H54 (cell line): Measurements from ENCODE around the gene EXOC7.

Experiments
- DNase-seq: peaks from one replicate; pipeline ENCODE4 v3.0.0; 2011; ENCODE audit warnings: low spot score, mixed read lengths; ENCODE audit not compliant: insufficient read length
- FAIRE-seq: peaks from 3 replicates; lab custom pipeline; 2011; peaks lifted over from hg19 to GRCh38; lab: Jason Lieb, UNC
- POLR2A ChIP-seq: IDR thresholded peaks from 2 replicates; pipeline ENCODE4 v1.6.1; 2011; ENCODE audit warnings: low read depth, mild to moderate bottlenecking, low read length

EXOC7 gene, protein sequence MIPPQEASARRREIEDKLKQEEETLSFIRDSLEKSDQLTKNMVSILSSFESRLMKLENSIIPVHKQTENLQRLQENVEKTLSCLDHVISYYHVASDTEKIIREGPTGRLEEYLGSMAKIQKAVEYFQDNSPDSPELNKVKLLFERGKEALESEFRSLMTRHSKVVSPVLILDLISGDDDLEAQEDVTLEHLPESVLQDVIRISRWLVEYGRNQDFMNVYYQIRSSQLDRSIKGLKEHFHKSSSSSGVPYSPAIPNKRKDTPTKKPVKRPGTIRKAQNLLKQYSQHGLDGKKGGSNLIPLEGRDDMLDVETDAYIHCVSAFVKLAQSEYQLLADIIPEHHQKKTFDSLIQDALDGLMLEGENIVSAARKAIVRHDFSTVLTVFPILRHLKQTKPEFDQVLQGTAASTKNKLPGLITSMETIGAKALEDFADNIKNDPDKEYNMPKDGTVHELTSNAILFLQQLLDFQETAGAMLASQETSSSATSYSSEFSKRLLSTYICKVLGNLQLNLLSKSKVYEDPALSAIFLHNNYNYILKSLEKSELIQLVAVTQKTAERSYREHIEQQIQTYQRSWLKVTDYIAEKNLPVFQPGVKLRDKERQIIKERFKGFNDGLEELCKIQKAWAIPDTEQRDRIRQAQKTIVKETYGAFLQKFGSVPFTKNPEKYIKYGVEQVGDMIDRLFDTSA

DNA sequence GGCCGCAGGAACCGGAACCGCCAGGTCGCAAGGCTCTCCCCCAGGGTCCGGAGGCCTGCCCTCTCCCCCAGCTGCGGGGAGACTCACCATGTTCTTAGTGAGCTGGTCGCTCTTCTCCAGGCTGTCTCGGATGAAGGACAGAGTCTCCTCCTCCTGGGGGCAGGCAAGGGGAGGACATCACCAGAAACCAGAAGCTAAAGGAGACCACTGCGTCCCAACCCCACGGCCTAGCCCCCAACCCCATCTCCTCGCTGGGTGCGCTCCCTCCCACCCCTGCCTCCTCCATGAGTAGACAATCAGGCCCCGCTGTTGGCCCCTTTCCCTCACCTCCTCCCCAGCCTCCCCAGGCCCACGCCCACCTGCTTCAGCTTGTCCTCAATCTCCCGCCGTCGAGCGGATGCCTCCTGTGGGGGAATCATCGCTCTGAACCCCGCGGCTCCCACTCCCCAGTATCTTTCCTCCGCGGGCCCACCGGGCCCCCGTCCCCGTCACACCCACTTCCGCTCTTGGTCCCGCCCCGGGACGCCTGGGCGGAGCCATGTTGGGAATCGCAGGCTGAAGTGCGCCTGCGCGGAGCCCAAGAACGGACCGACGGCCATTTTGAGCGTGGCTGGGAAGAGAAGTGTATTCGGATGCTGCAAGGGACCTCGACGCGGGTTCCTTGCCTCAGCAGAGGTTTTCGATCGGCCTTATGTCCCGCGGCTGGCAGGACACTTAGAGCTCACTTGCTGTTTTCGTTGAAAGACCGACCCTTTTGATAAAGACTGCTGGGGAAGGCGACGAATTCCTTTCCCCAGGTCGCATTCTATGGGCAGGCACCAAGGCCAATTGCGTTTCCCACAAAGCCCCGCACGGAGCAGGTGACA, at the start of gene EXOC7:
Gene EXOC7, minus strand, starts transcription at position 514 of the 866 bp plus-strand sequence. Its CDS starts 95 bp downstream, at position 419.
- FAIRE-seq = peak; percentile 45
- peak; percentile 97 for DNase-seq
- peak; percentile 65 for TF ChIP-seq POLR2A

DNA sequence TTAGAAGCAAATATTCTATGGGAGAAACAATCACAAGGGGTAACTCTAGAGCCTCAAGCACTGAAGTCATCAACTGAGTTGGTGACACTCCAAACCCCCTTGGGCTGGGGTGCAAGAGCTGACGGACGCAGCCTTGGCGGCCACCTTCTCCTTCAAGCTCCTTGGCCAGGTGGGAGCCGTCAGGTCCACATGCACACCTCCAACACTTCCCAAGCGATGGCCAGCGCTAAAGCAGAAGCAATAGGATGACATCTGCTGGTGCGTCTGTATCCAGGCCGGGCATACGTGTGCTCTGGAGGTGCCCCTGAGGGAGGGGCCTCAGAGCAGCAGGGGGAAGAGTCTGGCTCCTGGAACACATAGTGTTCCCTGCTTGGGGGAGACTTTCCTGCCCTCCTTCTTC, 49.6 kb upstream of the EXOC7 start:
- no peak for TF ChIP-seq POLR2A
- FAIRE-seq (no peak), DNase-seq (no peak)

DNA sequence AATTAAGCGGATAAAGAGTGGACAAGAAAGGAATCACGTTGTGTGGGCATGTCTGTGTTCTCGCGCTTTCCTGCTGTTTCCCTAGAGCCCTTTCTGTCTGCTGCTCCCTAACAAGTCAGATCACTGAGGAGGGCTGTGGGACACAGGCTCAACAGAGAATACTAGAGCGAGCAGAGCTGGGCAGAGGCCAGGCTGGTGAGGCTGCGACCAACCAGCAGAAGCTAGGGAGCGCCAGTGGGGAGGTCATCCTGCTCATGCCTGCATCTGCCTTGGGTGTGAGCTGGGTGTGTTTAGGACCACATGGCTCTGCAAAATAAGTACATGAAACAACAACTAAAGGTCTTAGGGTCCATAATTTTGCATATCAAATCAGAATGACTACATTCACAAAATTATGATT, 49.0 kb upstream of the EXOC7 start:
- FAIRE-seq (no peak), DNase-seq (no peak)
- no peak for TF ChIP-seq POLR2A

DNA sequence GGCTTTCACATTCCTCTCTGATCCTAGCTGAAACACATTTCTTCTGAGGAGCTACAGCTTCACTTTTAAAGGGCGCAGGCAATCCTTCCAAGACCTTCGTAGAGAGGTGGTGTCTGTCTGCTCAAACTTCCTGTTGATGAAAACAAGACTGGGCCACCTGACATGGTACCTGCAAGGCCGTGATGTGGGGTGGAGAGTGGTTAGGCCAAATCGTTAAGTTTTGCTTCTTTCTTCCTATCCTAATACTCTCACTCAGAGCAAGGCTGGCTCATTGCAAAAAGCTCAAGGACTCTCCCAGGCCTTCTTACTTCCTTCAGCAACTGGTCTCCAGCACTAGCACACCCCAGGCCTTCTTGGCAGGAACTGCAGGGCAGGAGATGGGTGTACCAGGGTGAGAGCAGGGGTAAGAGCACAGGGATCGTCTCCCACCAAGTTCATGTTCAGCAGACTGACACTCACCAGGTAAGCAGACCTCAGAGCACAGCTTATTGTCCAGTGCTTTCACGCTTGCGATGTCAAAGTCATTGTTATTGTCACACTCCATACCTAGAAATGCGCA, 48.4 kb upstream of the EXOC7 start:
- DNase-seq (no peak), FAIRE-seq (no peak)
- TF ChIP-seq POLR2A = no peak

DNA sequence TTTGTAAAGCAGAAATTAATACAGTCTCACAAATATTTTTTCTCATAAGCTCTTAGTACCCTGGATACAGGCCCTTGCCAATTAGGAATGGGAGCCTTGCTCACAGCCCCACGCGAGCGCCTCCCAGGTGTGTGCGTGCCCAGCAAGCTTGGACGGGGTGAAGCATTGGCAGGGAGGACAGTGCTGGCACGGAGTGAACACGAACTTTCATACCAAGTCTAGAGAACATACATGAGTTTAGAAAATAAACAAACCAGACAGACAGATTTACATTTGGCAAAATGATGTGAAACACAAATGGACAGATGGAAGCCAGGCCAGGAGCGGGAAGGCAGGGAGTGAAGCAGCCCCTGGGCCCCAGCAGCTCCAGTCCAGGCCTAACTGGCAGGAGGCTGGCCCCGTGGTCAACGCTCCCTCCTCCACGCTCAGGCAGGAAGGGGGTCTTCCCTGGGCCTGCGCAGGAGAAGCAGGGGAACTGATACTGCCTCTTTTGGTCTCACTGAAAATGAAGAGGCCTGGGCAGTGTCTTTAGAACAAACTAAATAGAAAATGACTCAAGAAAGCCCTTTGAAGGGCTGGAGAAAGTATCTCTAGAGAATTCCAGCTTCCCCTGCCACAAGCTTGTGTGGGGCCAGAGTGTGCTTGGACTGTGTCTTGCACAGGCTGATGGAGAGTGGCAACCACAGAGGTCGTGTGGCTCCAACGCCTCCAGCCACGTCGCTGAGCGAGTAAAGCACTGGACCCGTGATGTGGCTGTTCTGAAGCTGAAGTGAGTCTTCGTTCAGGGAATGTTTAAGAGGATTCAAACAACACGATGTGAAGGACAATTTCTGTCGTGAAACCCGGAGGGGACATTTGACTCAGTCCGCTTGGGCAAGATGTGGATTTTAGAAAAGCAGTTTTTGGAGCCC, 47.4 kb upstream of the EXOC7 start:
- no peak for TF ChIP-seq POLR2A
- DNase-seq (no peak), FAIRE-seq (no peak)

DNA sequence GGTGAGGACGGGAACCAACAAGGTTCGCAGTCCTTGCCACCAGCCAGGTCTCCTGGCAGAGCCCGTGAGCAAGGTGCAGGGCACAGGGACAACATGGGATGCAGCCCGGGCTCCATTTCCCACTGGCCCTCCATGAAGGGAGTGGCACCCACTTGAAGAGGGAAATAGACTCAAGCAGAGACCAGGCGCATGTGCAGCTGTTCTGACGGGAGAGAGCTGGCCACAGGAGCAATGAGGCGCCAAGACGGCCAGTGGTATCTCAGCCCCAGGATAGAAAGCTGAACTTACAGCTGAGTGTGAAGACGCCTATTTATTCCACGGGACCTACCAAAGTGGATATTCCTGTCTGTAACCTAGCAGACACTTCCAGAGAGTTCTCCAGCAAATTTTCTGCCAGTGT, 45.6 kb upstream of the EXOC7 start:
- TF ChIP-seq POLR2A = no peak
- DNase-seq (no peak), FAIRE-seq (no peak)

DNA sequence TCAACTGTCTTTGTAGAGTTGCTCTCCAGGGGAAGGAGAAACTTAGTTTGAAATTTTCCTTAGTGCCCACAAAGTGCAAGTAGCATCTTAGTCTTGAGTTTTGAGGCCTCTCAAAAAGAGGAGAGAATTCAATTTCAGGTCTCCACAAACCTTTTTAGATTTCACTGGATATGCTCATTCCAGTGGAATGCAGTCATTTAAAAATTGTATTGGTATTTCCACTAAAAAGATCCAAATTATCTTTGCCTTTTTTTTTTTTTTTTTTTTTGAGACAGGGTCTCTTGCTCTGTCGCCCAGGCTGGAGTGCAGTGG, 44.4 kb upstream of the EXOC7 start:
- no peak for FAIRE-seq
- TF ChIP-seq POLR2A = no peak
- DNase-seq = no peak

DNA sequence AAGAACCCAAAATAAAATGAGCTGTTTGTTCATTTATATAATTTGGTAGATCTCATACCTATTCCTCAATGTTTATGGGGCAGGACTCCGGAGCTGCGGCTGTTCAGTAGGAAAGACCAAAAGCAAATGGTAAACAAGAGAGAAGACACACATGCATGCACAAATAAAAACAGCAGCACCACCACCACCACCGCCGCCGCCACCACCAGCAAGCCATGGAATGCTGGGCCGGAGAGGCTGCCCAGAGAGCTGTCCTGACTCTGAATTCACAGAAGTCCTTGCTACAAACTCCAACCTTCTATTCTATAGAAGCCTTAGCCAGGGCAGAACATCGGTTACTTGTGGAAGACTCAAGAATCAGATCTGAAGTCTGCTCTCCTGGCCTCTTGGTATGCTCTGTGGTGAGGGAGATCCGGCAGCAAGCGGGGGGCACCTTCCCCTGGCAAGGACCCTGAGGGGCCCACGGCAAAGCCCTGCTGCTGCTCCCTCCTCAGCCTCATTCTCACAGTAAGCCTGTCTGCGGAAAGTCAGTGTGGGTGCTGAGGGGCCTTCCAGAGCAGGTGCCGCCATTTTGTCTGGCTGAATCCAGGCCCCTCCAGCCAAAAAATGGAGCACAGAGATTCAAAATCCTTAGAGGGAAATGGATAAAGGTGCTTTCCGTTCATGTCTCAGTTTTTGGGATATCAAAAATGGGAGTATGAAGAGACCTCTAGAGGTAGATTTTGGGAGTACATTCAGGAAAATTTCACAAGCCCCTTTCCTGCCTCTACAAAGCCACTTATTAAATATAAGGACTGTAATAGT, 43.8 kb upstream of the EXOC7 start:
- DNase-seq (no peak), FAIRE-seq (no peak)
- TF ChIP-seq POLR2A = no peak

DNA sequence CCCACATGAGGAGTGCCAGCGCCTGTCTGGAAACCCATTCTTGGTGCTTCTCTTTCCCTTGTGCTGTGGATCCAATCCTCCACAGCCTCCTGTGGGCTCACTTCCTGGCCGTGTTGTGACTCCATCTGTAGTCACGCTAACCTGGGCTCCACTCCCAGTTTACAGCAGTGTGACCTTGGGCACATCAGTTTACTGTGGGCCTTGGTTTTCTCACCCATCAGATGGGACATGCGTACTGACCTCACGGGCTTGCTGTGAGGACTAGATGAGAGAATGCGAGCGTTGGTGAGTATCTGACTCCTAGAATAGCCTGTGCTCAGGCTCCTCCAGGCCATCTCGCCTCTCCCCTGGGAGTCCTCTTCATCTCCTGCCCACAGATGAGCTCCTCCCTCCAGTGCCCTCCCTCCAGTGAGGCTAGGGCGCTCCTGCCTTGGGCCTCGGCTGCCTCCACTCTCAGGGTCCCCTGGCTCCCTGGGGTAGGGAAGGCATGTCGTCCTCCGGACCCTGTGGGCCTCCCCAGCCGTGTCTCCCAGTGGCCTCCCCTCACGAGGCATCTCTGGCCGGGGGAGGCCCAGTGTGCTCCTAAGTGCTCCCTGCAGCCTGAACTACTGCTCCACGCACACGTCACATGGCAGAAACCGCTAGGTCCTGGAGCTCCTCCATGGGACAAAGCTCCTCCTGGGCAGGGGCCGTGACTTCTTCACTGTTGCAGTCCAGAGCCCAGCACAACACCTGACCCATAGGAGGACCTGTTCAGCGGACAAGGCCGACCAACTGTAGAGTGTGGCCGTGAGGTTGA, 42.7 kb upstream of the EXOC7 start:
- FAIRE-seq (no peak), DNase-seq (no peak)
- TF ChIP-seq POLR2A = no peak

DNA sequence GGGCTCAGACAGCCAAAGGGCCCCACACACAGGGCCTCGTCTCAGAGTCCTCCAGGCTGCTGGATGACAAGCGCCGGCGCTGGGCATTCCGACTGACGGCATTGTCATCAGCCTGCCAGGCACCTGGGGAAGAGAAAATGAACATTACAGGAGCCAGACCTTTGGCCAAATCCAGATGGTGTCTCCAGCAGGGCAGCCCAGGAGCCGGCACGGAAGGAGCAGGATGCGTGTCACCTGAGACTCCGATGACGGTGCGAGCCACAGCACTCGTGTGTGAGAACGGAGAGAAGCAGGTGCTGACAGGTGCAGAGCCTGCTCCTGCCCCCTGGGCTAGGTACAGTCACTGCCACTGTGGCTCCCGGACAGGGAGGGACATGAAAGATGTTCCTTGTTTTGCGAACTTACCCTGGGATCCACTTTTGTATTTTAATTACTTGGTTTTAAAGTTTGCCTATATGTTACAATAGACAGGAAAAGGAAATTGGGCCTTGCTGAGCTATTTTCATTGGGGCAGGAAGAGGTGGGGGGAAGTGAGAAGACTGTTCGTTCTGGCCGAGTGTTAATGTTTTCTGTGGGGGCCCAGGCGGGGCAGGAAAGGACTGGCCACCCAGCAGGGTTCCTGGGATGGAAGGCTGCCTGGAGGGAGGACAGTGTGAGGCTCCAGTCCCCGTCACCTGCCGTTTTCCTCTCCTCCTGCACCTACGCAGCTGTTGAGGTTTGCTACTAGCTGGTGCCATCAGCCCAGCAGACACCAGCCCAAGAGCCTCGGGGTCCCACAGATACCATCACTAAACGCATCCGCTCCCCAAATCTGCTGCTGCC, 41.9 kb upstream of the EXOC7 start:
- TF ChIP-seq POLR2A = no peak
- FAIRE-seq = no peak
- DNase-seq = no peak
